Measurements from ENCODE around the gene SLC26A11. TPM values are rescaled to one million over a fixed set of nuclear protein-coding genes. Genes with fewer than 3 reads are reported as not detected.

The SLC26A11 gene
- total RNA-seq, 1 experiment from 2014 or later: 37.1 TPM

GRCh38 chr17:80191865-80192661, 28.2 kb upstream of the SLC26A11 start:
- H3K4me3 Mint-ChIP-seq (ENCODE audit: unreplicated experiment): no peak overlapping the region
- H3K9me3 Mint-ChIP-seq (ENCODE audit: unreplicated experiment): no peaks in the 10 kb centered on the region
- H3K36me3 Mint-ChIP-seq (ENCODE audit: insufficient read depth, unreplicated experiment): no peaks in the 10 kb centered on the region
- no peaks in the 10 kb centered on the region for H3K9me3 ChIP-seq
- no peak for DNase-seq
- no peaks in the 10 kb centered on the region for H3K27me3 Mint-ChIP-seq (ENCODE audit: insufficient read depth, unreplicated experiment)
- no TSS peak for BruUV-seq (replicated peaks)
- no peaks in the 10 kb centered on the region for H3K4me1 ChIP-seq
- ChIA-PET POLR2A (no interaction called here), CTCF (no interaction called here)
- no peak overlapping the region for H3K4me3 ChIP-seq (ENCODE audit: low read depth, low read length)
- no peaks in the 10 kb centered on the region for H3K36me3 ChIP-seq (ENCODE audit: control insufficient read depth, insufficient read depth, low read length)
- intact Hi-C loops (cut with micrococcal nuclease; ENCODE audit: unreplicated experiment): no loop called here
- H3K27me3 ChIP-seq (replicated peaks; ENCODE audit: control insufficient read depth, insufficient read depth, low read length): no peaks in the 10 kb centered on the region
- TF ChIP-seq, protein P1, sequence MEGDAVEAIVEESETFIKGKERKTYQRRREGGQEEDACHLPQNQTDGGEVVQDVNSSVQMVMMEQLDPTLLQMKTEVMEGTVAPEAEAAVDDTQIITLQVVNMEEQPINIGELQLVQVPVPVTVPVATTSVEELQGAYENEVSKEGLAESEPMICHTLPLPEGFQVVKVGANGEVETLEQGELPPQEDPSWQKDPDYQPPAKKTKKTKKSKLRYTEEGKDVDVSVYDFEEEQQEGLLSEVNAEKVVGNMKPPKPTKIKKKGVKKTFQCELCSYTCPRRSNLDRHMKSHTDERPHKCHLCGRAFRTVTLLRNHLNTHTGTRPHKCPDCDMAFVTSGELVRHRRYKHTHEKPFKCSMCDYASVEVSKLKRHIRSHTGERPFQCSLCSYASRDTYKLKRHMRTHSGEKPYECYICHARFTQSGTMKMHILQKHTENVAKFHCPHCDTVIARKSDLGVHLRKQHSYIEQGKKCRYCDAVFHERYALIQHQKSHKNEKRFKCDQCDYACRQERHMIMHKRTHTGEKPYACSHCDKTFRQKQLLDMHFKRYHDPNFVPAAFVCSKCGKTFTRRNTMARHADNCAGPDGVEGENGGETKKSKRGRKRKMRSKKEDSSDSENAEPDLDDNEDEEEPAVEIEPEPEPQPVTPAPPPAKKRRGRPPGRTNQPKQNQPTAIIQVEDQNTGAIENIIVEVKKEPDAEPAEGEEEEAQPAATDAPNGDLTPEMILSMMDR (IDR thresholded peaks at IDR 0.05; ENCODE audit: insufficient read depth in 1 of 2, low read depth in 1 of 2, low read length in 1 of 2, severe bottlenecking in 1 of 2, unreplicated experiment in 1 of 2): no peak
- no peak overlapping the region for H3K27ac Mint-ChIP-seq (ENCODE audit: unreplicated experiment)
- no peaks in the 10 kb centered on the region for H3K4me1 Mint-ChIP-seq (ENCODE audit: low read depth, unreplicated experiment)

- Histone ChIP-seq H3K4me1 (no peaks in the 10 kb centered on the region), H3K9me3 (no peaks in the 10 kb centered on the region), H3K27me3 (replicated peaks; ENCODE audit: control insufficient read depth, insufficient read depth, low read length) (no peaks in the 10 kb centered on the region), H3K4me3 (ENCODE audit: low read depth, low read length) (no peak overlapping the region), H3K36me3 (ENCODE audit: control insufficient read depth, insufficient read depth, low read length) (no peaks in the 10 kb centered on the region)
- Mint-ChIP-seq H3K27me3 (ENCODE audit: insufficient read depth, unreplicated experiment) (no peaks in the 10 kb centered on the region), H3K4me3 (ENCODE audit: unreplicated experiment) (no peak overlapping the region), H3K4me1 (ENCODE audit: low read depth, unreplicated experiment) (no peaks in the 10 kb centered on the region), H3K36me3 (ENCODE audit: insufficient read depth, unreplicated experiment) (peaks cover 6% of the 10 kb centered on the region), H3K9me3 (ENCODE audit: unreplicated experiment) (no peaks in the 10 kb centered on the region), H3K27ac (ENCODE audit: unreplicated experiment) (no peak overlapping the region)
- TF ChIP-seq, protein P1 (IDR thresholded peaks at IDR 0.05; ENCODE audit: insufficient read depth in 1 of 2, low read depth in 1 of 2, low read length in 1 of 2, severe bottlenecking in 1 of 2, unreplicated experiment in 1 of 2): no peak
- BruUV-seq (replicated peaks): no TSS peak
- ChIA-PET CTCF (interaction anchor here (0.5 kb wide), 1 partner anchor 14 kb away, joined by 3 read pairs; no protein-coding TSS in a partner anchor), POLR2A (no interaction called here)
- no peak for DNase-seq
- intact Hi-C loops (cut with micrococcal nuclease; ENCODE audit: unreplicated experiment): loop anchor here (5.0 kb wide), 1 partner anchor 167 kb away; no protein-coding TSS in a partner anchor
These were observed 25.1 kb upstream of the SLC26A11 start for GRCh38 chr17:80195141-80195540.

- Mint-ChIP-seq H3K27me3 (ENCODE audit: insufficient read depth, unreplicated experiment) (no peaks in the 10 kb centered on the region), H3K27ac (ENCODE audit: unreplicated experiment) (no peak overlapping the region), H3K9me3 (ENCODE audit: unreplicated experiment) (no peaks in the 10 kb centered on the region), H3K4me3 (ENCODE audit: unreplicated experiment) (no peak overlapping the region), H3K4me1 (ENCODE audit: low read depth, unreplicated experiment) (no peaks in the 10 kb centered on the region), H3K36me3 (ENCODE audit: insufficient read depth, unreplicated experiment) (peaks cover 6% of the 10 kb centered on the region)
- intact Hi-C loops (cut with micrococcal nuclease; ENCODE audit: unreplicated experiment): loop anchor here (5.0 kb wide), 1 partner anchor 166 kb away; no protein-coding TSS in a partner anchor
- ChIA-PET CTCF (interaction anchor here (0.5 to 1.0 kb wide), 5 partner anchors 13 to 97 kb away, joined by 3 read pairs; no protein-coding TSS in a partner anchor), POLR2A (no interaction called here)
- Histone ChIP-seq H3K9me3 (no peaks in the 10 kb centered on the region), H3K36me3 (ENCODE audit: control insufficient read depth, insufficient read depth, low read length) (no peaks in the 10 kb centered on the region), H3K27me3 (replicated peaks; ENCODE audit: control insufficient read depth, insufficient read depth, low read length) (no peaks in the 10 kb centered on the region), H3K4me3 (ENCODE audit: low read depth, low read length) (no peak overlapping the region), H3K4me1 (no peaks in the 10 kb centered on the region)
- TF ChIP-seq, protein P1 (IDR thresholded peaks at IDR 0.05; ENCODE audit: insufficient read depth in 1 of 2, low read depth in 1 of 2, low read length in 1 of 2, severe bottlenecking in 1 of 2, unreplicated experiment in 1 of 2): peak; percentile 77 to 98
- no TSS peak for BruUV-seq (replicated peaks)
- peak in 1 of 2 experiments; percentile 52 for DNase-seq
These were observed 24.3 kb upstream of the SLC26A11 start for GRCh38 chr17:80195671-80196529.

All from Caco-2 (cell line).